Hepatic stellate cell (primary cell): ENCODE results near the gene XPC.

Experiments used
- DNase-seq: peaks from one replicate; pipeline ENCODE4 v3.0.0; 2011; ENCODE audit warnings: low spot score

Gene XPC

GRCh38 chr3:14147617-14148016 lies 30.8 kb downstream of the XPC start:
- DNase-seq: no peak

- no peak for DNase-seq
These were observed 31.4 kb downstream of the XPC start for GRCh38 chr3:14147066-14147435.

GRCh38 chr3:14146381-14147065 lies 31.9 kb downstream of the XPC start:
- DNase-seq: no peak

GRCh38 chr3:14145670-14146380 lies 32.6 kb downstream of the XPC start:
- DNase-seq: no peak

- DNase-seq: peak; percentile 51
These were observed 33.2 kb downstream of the XPC start for GRCh38 chr3:14145236-14145635.

GRCh38 chr3:14144423-14145075 lies 33.9 kb downstream of the XPC start:
- peak; percentile 97 for DNase-seq

- DNase-seq: peak; percentile 93
These were observed 34.9 kb downstream of the XPC start for GRCh38 chr3:14143271-14144225.

- no peak for DNase-seq
These were observed 35.7 kb downstream of the XPC start for GRCh38 chr3:14142567-14143270.

- no peak for DNase-seq
These were observed 36.6 kb downstream of the XPC start for GRCh38 chr3:14141602-14142341.

GRCh38 chr3:14141144-14141543 lies 37.3 kb downstream of the XPC start:
- DNase-seq: no peak

- DNase-seq: no peak
These were observed 37.7 kb downstream of the XPC start for GRCh38 chr3:14140668-14141067.

GRCh38 chr3:14139771-14140170 lies 38.6 kb downstream of the XPC start:
- no peak for DNase-seq

GRCh38 chr3:14138878-14139655 lies 39.3 kb downstream of the XPC start:
- DNase-seq: no peak

- no peak for DNase-seq
These were observed 40.1 kb downstream of the XPC start for GRCh38 chr3:14138109-14138877.

GRCh38 chr3:14137445-14137844 lies 41.0 kb downstream of the XPC start:
- DNase-seq: no peak

- DNase-seq: no peak
These were observed 41.4 kb downstream of the XPC start for GRCh38 chr3:14137004-14137403.

- DNase-seq: no peak
These were observed 42.8 kb downstream of the XPC start for GRCh38 chr3:14135581-14135980.

- DNase-seq: no peak
These were observed 44.1 kb downstream of the XPC start for GRCh38 chr3:14134291-14134690.

- no peak for DNase-seq
These were observed 44.5 kb downstream of the XPC start for GRCh38 chr3:14133876-14134275.
